ENCODE measurements around the gene L1TD1. TPM values are rescaled to one million over a fixed set of nuclear protein-coding genes. Genes with fewer than 3 reads are reported as not detected.
"Not testable (repeated sequence)": the region's sequence is repeated elsewhere in the genome, so short reads cannot be mapped to it uniquely, and the experiment has no call there.

L1TD1 gene
- total and polyA plus RNA-seq, 9 donors = 0.05 to 0.61 (median 0.41) TPM; not detected in 3

- Histone ChIP-seq H3K27ac (no peak overlapping the region), H3K4me1 (ENCODE audit: insufficient read depth) (no peaks in the 10 kb centered on the region), H3K9me3 (no peaks in the 10 kb centered on the region), H3K27me3 (no peaks in the 10 kb centered on the region), H3K4me3 (no peak overlapping the region), H3K36me3 (no peaks in the 10 kb centered on the region)
- intact Hi-C loops (cut with DNase I) = no loop called here
- TF ChIP-seq POLR2A (IDR thresholded peaks at IDR 0.05) (no peak), CTCF (IDR thresholded peaks at IDR 0.05) (no peak), EP300 (IDR thresholded peaks at IDR 0.05) (no peak)
- whole genome bisulfite sequencing, 3 donors = 64 to 77% (median 72%) methylated on average over 6 of the region's 6 CpGs
- DNase-seq = no peak
These were observed 14.0 kb upstream of the L1TD1 start for GRCh38 chr1:62180639-62181038.

- intact Hi-C loops (cut with DNase I) = no loop called here
- no peaks in the 10 kb centered on the region for H3K27me3 ChIP-seq
- H3K27ac ChIP-seq = no peak overlapping the region
- TF ChIP-seq CTCF (IDR thresholded peaks at IDR 0.05) (no peak), POLR2A (IDR thresholded peaks at IDR 0.05) (no peak), EP300 (IDR thresholded peaks at IDR 0.05) (no peak)
- no peak for DNase-seq
- WGBS, 3 donors = 84 to 87% (median 84%) methylated on average over 7 of the region's 7 CpGs
- H3K4me3 ChIP-seq = no peak overlapping the region
- H3K9me3 ChIP-seq = no peaks in the 10 kb centered on the region
- H3K36me3 ChIP-seq = no peaks in the 10 kb centered on the region
- no peaks in the 10 kb centered on the region for H3K4me1 ChIP-seq (ENCODE audit: insufficient read depth)
These were observed 13.1 kb upstream of the L1TD1 start for GRCh38 chr1:62181532-62181931.

- intact Hi-C loops (cut with DNase I); H3K36me3 ChIP-seq: not testable (repeated sequence)
These were observed 12.5 kb upstream of the L1TD1 start for GRCh38 chr1:62182157-62182556.

GRCh38 chr1:62183164-62184020, 11.3 kb upstream of the L1TD1 start:
- H3K27me3 ChIP-seq; H3K9me3 ChIP-seq; H3K4me3 ChIP-seq; H3K4me1 ChIP-seq (ENCODE audit: insufficient read depth); H3K27ac ChIP-seq; H3K36me3 ChIP-seq; DNase-seq; intact Hi-C loops (cut with DNase I): not testable (repeated sequence)
- WGBS, 3 donors = 28 to 44% (median 34%) methylated on average over 11 of the region's 11 CpGs

More at GRCh38 chr1:62182157-62182556, 12.5 kb upstream of the L1TD1 start:
- DNase-seq; H3K27me3 ChIP-seq; H3K4me1 ChIP-seq (ENCODE audit: insufficient read depth); H3K4me3 ChIP-seq; H3K9me3 ChIP-seq; H3K27ac ChIP-seq: not testable (repeated sequence)
- WGBS, 3 donors = 73 to 81% (median 78%) methylated on average over 8 of the region's 8 CpGs

GRCh38 chr1:62184336-62184735, 10.3 kb upstream of the L1TD1 start:
- no peak overlapping the region for H3K27ac ChIP-seq
- H3K4me1 ChIP-seq (ENCODE audit: insufficient read depth) = no peaks in the 10 kb centered on the region
- no peak for DNase-seq
- no peaks in the 10 kb centered on the region for H3K27me3 ChIP-seq
- intact Hi-C loops (cut with DNase I) = no loop called here
- H3K9me3 ChIP-seq = no peaks in the 10 kb centered on the region
- H3K36me3 ChIP-seq = no peaks in the 10 kb centered on the region
- no peak for TF ChIP-seq CTCF (IDR thresholded peaks at IDR 0.05)
- 89 to 95% (median 91%) methylated on average over 7 of the region's 7 CpGs for WGBS, 3 donors
- H3K4me3 ChIP-seq = no peak overlapping the region

GRCh38 chr1:62185233-62185632, 9.4 kb upstream of the L1TD1 start:
- WGBS, 3 donors = 93 to 96% (median 93%) methylated on average over 6 of the region's 6 CpGs
- intact Hi-C loops (cut with DNase I) = not testable (repeated sequence)

More at GRCh38 chr1:62185233-62185632, 9.4 kb upstream of the L1TD1 start:
- DNase-seq; H3K4me3 ChIP-seq; H3K36me3 ChIP-seq; H3K27me3 ChIP-seq; H3K27ac ChIP-seq; H3K4me1 ChIP-seq (ENCODE audit: insufficient read depth); H3K9me3 ChIP-seq: not testable (repeated sequence)

All from ovary (tissue), 9 donors.